Activated CD8-positive, alpha-beta memory T cell treated with anti-CD3 and anti-CD28 coated beads, Interleukin-2, amount 50 U/mL, for 24 hours (primary cell): ENCODE results near the gene SPTLC2.

ENCODE experiments used
- DNase-seq: peaks from one replicate; pipeline ENCODE4 v3.0.0-alpha.2; 2020; ENCODE audit errors: extremely low read depth

The SPTLC2 gene

DNA sequence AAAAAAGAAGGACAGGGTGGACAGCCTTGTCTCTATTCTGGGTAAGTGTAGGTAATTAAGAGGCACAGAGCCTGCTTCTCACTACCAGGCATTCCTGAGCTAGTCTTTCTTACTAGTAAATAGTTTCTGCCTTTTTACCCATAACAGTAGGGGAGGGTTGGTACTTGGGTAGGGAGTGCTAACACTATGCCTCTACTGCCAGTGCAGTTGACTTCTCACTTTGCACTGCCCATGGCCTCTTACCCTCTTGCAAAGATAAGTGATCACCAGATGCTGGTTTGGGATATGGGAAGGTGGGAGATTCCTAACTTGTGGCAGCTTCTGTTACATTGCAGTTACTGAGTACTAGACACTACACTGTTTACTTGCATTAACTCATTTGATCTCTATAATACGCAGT lies 146.9 kb downstream of the SPTLC2 start:
- DNase-seq, result no peak

DNA sequence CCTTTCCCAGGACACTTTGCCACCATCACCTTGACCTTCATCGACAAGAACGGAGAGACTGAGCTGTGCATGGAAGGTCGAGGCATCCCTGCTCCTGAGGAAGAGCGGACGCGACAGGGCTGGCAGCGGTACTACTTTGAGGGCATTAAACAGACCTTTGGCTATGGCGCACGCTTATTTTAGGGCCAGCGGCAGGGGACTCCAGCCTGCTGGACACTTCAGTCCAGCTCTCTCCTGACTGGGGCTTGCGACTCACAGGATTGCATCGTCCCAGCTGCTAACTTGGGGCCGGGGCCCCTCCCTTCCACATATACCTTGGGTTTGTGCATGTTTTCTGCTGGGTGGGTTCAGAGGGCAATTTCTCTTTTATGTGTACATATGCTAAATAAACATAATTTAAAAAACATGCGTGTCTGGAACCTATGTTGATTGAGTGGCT lies 147.4 kb downstream of the SPTLC2 start:
- DNase-seq, result no peak

DNA sequence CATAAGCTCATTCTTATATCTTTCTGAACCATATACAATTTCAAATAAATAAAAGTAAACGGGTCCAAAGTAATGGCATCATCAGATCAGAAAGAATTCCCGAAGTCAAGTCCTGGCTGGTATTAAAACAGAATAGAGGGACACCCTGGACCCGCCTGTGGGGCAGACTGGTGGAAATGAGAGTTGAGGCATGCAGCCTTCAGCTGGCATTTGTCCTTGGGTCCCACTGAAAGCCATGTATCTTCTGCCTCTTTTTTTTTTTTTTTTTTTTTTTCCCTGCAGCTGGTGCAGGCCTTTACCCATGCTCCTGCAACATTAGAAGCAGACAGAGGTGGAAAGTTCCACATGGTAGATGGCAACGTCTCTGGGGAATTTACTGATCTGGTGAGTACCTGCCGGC lies 148.6 kb downstream of the SPTLC2 start:
- no peak for DNase-seq

DNA sequence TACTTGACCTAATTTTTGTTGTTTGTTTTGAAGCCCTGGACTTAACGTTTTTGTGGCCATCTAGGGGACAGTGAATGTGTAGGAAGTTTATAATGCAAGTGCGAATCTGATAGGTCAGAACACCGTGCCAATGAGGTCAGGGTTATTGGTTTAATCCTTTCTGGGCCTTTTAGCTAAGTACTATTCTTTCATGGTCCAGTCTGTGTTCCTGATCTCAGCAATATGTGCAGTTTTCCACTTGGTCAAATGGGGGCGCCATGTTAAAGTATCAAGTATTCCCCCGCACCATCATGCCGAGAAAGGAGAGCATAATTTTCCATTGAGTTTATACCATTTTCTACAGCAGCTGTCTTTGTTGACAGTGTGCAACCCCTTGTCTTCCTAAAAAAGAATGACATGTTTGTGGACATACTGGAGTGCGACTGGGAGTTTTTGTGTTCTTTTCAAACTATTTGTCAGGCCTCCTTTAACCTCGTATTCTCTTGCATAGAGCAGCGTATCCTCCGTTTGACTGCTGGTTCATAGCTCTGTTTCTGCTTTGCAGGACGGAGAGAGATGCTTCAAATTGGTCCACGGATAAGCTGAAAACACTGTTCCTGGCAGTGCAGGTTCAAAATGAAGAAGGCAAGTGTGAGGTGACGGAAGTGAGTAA lies 157.2 kb downstream of the SPTLC2 start:
- DNase-seq, result peak; percentile 45

DNA sequence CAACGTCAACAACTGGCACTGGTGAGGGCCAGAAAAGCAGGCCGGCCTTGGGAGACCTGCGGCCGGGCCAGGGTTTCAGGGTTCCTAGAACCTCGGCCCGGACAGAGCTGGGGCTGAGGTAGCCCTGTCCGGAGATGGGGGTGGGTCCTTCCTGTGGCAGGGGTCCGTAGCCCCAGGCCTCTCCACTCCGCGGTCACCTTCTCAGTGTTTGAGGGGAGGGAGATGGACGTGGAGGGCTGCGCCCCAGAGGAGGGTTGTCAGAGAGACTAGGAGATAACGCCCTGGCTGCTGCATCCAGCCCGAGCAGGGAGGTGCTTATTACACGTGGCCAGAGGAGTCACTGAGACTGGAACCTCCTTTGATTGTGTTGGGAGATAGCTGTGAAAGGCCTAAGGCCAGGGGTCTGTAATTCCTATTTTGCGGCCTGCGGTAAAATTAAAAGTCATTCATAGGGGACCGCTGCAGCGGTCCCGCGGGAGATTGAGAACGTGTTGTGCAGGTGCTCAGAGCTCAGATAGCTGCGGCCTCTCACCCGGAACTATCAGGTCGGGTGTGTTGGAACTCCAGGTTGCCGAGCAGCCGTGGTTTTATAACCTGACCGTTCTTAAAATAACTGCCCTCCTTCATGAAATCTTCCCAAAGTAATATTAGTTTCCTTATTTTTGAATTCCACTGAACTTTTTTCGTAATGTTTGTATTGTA lies 158.0 kb downstream of the SPTLC2 start:
- no peak for DNase-seq

DNA sequence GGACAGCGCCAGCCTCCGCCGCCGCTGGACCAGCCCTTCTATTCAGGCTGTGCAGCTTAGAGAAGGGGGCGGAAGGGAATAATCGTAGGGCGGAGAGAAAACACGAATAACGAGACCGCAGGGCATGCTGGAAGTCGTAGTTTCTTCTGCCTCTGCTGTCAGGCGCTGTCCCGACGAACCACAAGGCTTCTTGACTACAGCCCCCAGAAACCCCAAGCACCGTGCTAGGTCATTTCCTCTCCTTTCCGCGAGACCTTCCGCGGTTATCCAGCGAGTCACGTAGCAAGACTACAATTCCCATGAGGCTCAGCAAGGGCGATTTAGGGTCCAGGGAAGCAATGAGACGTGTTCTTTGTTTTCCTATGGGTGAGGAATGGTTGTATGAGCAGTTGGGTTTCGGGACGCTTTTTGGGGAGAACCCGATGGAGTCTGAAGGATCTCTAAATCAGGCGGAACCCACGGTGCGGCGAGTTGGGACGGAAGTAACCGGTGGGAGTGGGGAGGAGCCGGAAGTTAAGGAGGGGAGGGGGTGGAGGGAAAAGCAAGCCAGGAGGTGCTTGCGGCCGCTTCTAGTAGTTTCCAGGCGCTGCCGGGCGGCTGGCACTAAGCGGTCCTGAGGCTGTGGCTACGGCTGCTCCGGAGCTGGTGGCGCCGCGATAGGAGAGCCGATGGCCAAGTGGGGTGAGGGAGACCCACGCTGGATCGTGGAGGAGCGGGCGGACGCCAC lies 158.8 kb downstream of the SPTLC2 start, which contains the start of the genes AHSA1 and VIPAS39:
TSS of gene AHSA1 (plus strand) at position 572 of the 727 bp plus-strand sequence. CDS start at position 669, 97 bp downstream.
TSS of gene VIPAS39 (minus strand) at position 80 of the 727 bp plus-strand sequence. CDS start 3,499 bp downstream, outside the sequence.
- DNase-seq, result peak; percentile 88

DNA sequence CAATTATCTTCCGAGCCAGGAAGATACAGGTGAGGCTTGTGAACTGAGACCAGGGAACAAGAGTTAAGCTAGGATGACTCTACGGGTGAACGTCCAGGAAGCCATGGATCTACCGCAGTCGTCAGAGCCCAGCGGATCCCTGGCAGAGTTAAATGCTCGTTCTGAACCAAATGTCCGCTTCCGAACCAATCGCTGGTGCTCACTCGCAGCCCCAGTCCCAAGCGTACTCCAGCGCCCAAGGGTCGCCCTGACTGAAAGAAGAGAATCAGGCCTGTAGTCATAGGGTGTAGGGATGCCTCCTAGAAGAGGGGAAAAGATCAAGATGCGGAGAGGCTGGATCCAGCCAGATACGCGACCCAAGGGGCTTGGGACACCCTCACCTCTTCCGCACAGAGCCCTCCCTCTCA lies 159.3 kb downstream of the SPTLC2 start:
- DNase-seq, result no peak
